Measurements from ENCODE around the gene CWH43. TPM values are rescaled to one million over a fixed set of nuclear protein-coding genes. Genes with fewer than 3 reads are reported as not detected.
"Not testable (repeated sequence)": the region's sequence is repeated elsewhere in the genome, so short reads cannot be mapped to it uniquely, and the experiment has no call there.

Gene CWH43
- total and polyA plus RNA-seq, 2 donors (not counting 1 experiment from before 2014, with no cell fraction given) = not detected

DNA sequence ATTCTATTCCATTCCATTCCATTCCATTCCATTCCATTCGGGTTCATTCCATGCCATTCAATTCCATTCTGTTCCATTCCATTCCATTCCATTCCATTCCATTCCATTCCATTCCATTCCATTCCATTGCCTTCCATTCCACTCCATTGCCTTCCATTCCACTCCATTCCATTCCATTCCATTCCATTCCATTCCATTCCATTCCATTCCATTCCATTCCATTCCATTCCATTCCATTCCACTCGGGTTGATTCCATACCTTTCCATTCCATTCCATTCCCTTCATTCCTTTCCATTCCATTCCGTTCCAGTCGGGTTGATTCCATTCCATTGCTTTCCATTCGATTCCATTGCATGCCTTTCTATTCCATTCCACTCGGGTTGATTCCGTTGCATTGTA lies 105.8 kb downstream of the CWH43 start:
- H3K4me2 ChIP-seq (replicated peaks; ENCODE audit: low read depth, low read length, poor library complexity, severe bottlenecking); intact Hi-C loops (cut with micrococcal nuclease); H3K4me3 Mint-ChIP-seq; POLR2A ChIA-PET; H3K36me3 ChIP-seq (replicated peaks in 1 of 2; ENCODE audit: control extremely low read depth in 1 of 2, control insufficient read depth in 1 of 2, extremely low read depth in 1 of 2, insufficient read depth in 2 of 2, low read length in 1 of 2); H3K4me3 ChIP-seq (ENCODE audit: control extremely low read depth in 1 of 5, extremely low read depth in 1 of 5, insufficient read depth in 1 of 5, low read depth in 2 of 5, low read length in 4 of 5); H2AFZ ChIP-seq (ENCODE audit: insufficient read depth, low read depth, low read length, poor library complexity, severe bottlenecking); CTCF ChIA-PET; H3K4me1 ChIP-seq (ENCODE audit: control insufficient read depth in 2 of 2, insufficient read depth in 2 of 2, low read length in 2 of 2); H3K27ac ChIP-seq (ENCODE audit: low read length in 2 of 2); H3K27me3 ChIP-seq (replicated peaks in 1 of 4; ENCODE audit: control extremely low read depth in 1 of 4, control insufficient read depth in 3 of 4, insufficient read depth in 4 of 4, low read length in 3 of 4); H3K4me1 Mint-ChIP-seq; H3K27ac Mint-ChIP-seq; H3K27me3 Mint-ChIP-seq; DNase-seq; H3K79me2 ChIP-seq (ENCODE audit: control insufficient read depth, insufficient read depth, low read length); ATAC-seq (ENCODE audit: low read depth); H3K9ac ChIP-seq (ENCODE audit: low read length); H4K20me1 ChIP-seq (ENCODE audit: control insufficient read depth, insufficient read depth, low read length, poor library complexity, severe bottlenecking): not testable (repeated sequence)
- WGBS (ENCODE audit: insufficient coverage) = 68% methylated on average over 7 of the region's 7 CpGs
- H3K9me3 Mint-ChIP-seq (ENCODE audit: insufficient read depth) = peaks cover 22% of the 10 kb centered on the region
- peaks cover 4 to 29% (median 23%) of the 10 kb centered on the region in 3 donors for H3K9me3 ChIP-seq (ENCODE audit: control extremely low read depth in 1 of 3, control insufficient read depth in 2 of 3, insufficient read depth in 1 of 3, low read length in 2 of 3)

DNA sequence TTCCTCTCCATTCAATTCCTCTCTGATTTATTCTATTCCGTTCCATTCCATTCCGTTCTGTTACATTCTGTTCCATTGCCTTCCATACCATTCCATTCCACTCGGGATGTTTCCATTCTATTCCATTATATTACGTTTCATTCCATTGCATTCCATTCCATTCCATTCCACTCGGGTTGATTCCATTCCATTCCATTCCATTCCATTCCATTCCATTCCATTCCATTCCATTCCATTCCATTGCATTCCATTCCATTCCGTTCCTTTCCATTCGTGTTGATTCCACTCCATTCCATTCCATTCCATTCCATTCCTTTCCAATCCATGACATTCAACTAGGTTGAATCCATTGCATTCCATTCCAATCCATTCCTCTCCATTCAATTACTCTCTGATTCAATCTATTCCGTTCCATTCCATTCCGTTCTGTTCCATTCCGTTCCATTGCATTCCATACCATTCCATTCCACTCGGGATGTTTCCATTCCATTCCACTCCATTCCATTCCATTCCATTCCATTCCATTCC lies 106.6 kb downstream of the CWH43 start:
- H3K27ac Mint-ChIP-seq; H3K36me3 ChIP-seq (replicated peaks in 1 of 2; ENCODE audit: control extremely low read depth in 1 of 2, control insufficient read depth in 1 of 2, extremely low read depth in 1 of 2, insufficient read depth in 2 of 2, low read length in 1 of 2); H3K27me3 Mint-ChIP-seq; H3K9ac ChIP-seq (ENCODE audit: low read length); POLR2A ChIA-PET; H3K27ac ChIP-seq (ENCODE audit: low read length in 2 of 2); H3K27me3 ChIP-seq (replicated peaks in 1 of 4; ENCODE audit: control extremely low read depth in 1 of 4, control insufficient read depth in 3 of 4, insufficient read depth in 4 of 4, low read length in 3 of 4); intact Hi-C loops (cut with micrococcal nuclease); H3K79me2 ChIP-seq (ENCODE audit: control insufficient read depth, insufficient read depth, low read length); H3K4me3 ChIP-seq (ENCODE audit: control extremely low read depth in 1 of 5, extremely low read depth in 1 of 5, insufficient read depth in 1 of 5, low read depth in 2 of 5, low read length in 4 of 5); H2AFZ ChIP-seq (ENCODE audit: insufficient read depth, low read depth, low read length, poor library complexity, severe bottlenecking); H3K4me1 ChIP-seq (ENCODE audit: control insufficient read depth in 2 of 2, insufficient read depth in 2 of 2, low read length in 2 of 2); H3K4me3 Mint-ChIP-seq; H3K4me1 Mint-ChIP-seq; DNase-seq; H4K20me1 ChIP-seq (ENCODE audit: control insufficient read depth, insufficient read depth, low read length, poor library complexity, severe bottlenecking); H3K4me2 ChIP-seq (replicated peaks; ENCODE audit: low read depth, low read length, poor library complexity, severe bottlenecking); CTCF ChIA-PET: not testable (repeated sequence)
- 75% methylated on average over 8 of the region's 11 CpGs for WGBS (ENCODE audit: insufficient coverage)
- peaks cover 29% of the 10 kb centered on the region for H3K9me3 Mint-ChIP-seq (ENCODE audit: insufficient read depth)
- peaks cover 4 to 36% (median 30%) of the 10 kb centered on the region in 3 donors for H3K9me3 ChIP-seq (ENCODE audit: control extremely low read depth in 1 of 3, control insufficient read depth in 2 of 3, insufficient read depth in 1 of 3, low read length in 2 of 3)
- peak; percentile 31 for ATAC-seq (ENCODE audit: low read depth)

- H4K20me1 ChIP-seq (ENCODE audit: control insufficient read depth, insufficient read depth, low read length, poor library complexity, severe bottlenecking); H3K4me1 ChIP-seq (ENCODE audit: control insufficient read depth in 2 of 2, insufficient read depth in 2 of 2, low read length in 2 of 2); H3K4me2 ChIP-seq (replicated peaks; ENCODE audit: low read depth, low read length, poor library complexity, severe bottlenecking); H3K4me3 Mint-ChIP-seq; POLR2A ChIA-PET; DNase-seq; ATAC-seq (ENCODE audit: low read depth); H2AFZ ChIP-seq (ENCODE audit: insufficient read depth, low read depth, low read length, poor library complexity, severe bottlenecking); intact Hi-C loops (cut with micrococcal nuclease); H3K27ac ChIP-seq (ENCODE audit: low read length in 2 of 2); H3K36me3 ChIP-seq (replicated peaks in 1 of 2; ENCODE audit: control extremely low read depth in 1 of 2, control insufficient read depth in 1 of 2, extremely low read depth in 1 of 2, insufficient read depth in 2 of 2, low read length in 1 of 2); CTCF ChIA-PET; H3K27me3 ChIP-seq (replicated peaks in 1 of 4; ENCODE audit: control extremely low read depth in 1 of 4, control insufficient read depth in 3 of 4, insufficient read depth in 4 of 4, low read length in 3 of 4); H3K27ac Mint-ChIP-seq; H3K79me2 ChIP-seq (ENCODE audit: control insufficient read depth, insufficient read depth, low read length); H3K9ac ChIP-seq (ENCODE audit: low read length); H3K4me3 ChIP-seq (ENCODE audit: control extremely low read depth in 1 of 5, extremely low read depth in 1 of 5, insufficient read depth in 1 of 5, low read depth in 2 of 5, low read length in 4 of 5); H3K4me1 Mint-ChIP-seq; H3K27me3 Mint-ChIP-seq: not testable (repeated sequence)
- peaks cover 10 to 58% (median 46%) of the 10 kb centered on the region in 3 donors for H3K9me3 ChIP-seq (ENCODE audit: control extremely low read depth in 1 of 3, control insufficient read depth in 2 of 3, insufficient read depth in 1 of 3, low read length in 2 of 3)
- 76% methylated on average over 11 of the region's 11 CpGs for WGBS (ENCODE audit: insufficient coverage)
- peaks cover 44% of the 10 kb centered on the region for H3K9me3 Mint-ChIP-seq (ENCODE audit: insufficient read depth)
These were observed 110.1 kb downstream of the CWH43 start for GRCh38 chr4:49096215-49096614.

DNA sequence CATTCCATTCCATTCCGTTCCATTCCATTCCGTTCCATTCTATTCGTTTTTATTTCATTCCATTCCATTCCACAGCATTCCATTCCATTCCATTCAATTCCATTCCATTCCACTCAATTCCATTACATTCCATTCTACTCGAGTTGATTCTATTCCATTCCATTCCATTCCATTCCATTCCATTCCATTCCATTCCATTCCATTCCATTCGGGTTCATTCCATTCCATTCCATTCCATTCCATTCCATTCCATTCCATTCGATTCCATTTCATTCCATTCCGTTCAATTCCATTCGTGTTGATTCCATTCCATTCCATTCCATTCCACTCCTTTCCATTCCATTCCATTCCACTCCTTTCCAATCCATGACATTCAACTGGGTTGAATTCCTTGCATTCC lies 110.6 kb downstream of the CWH43 start:
- 77% methylated on average over 8 of the region's 8 CpGs for WGBS (ENCODE audit: insufficient coverage)
- H2AFZ ChIP-seq (ENCODE audit: insufficient read depth, low read depth, low read length, poor library complexity, severe bottlenecking); H3K36me3 ChIP-seq (replicated peaks in 1 of 2; ENCODE audit: control extremely low read depth in 1 of 2, control insufficient read depth in 1 of 2, extremely low read depth in 1 of 2, insufficient read depth in 2 of 2, low read length in 1 of 2); intact Hi-C loops (cut with micrococcal nuclease); H3K27me3 Mint-ChIP-seq; H3K27me3 ChIP-seq (replicated peaks in 1 of 4; ENCODE audit: control extremely low read depth in 1 of 4, control insufficient read depth in 3 of 4, insufficient read depth in 4 of 4, low read length in 3 of 4); H3K4me2 ChIP-seq (replicated peaks; ENCODE audit: low read depth, low read length, poor library complexity, severe bottlenecking); POLR2A ChIA-PET; H3K4me3 ChIP-seq (ENCODE audit: control extremely low read depth in 1 of 5, extremely low read depth in 1 of 5, insufficient read depth in 1 of 5, low read depth in 2 of 5, low read length in 4 of 5); H4K20me1 ChIP-seq (ENCODE audit: control insufficient read depth, insufficient read depth, low read length, poor library complexity, severe bottlenecking); ATAC-seq (ENCODE audit: low read depth); H3K79me2 ChIP-seq (ENCODE audit: control insufficient read depth, insufficient read depth, low read length); CTCF ChIA-PET; H3K9ac ChIP-seq (ENCODE audit: low read length); H3K4me1 ChIP-seq (ENCODE audit: control insufficient read depth in 2 of 2, insufficient read depth in 2 of 2, low read length in 2 of 2); H3K4me3 Mint-ChIP-seq; H3K4me1 Mint-ChIP-seq; DNase-seq; H3K27ac Mint-ChIP-seq; H3K27ac ChIP-seq (ENCODE audit: low read length in 2 of 2): not testable (repeated sequence)
- H3K9me3 Mint-ChIP-seq (ENCODE audit: insufficient read depth) = peaks cover 42% of the 10 kb centered on the region
- peaks cover 10 to 54% (median 43%) of the 10 kb centered on the region in 3 donors for H3K9me3 ChIP-seq (ENCODE audit: control extremely low read depth in 1 of 3, control insufficient read depth in 2 of 3, insufficient read depth in 1 of 3, low read length in 2 of 3)
